Measurements from ENCODE around the gene CFAP53. TPM values are rescaled to one million over a fixed set of nuclear protein-coding genes. Genes with fewer than 3 reads are reported as not detected.
A peak's percentile ranks its signal among the peaks of the same experiment; 100 is the strongest.
"Not testable (repeated sequence)": the region's sequence is repeated elsewhere in the genome, so short reads cannot be mapped to it uniquely, and the experiment has no call there.

Gene CFAP53
- total RNA-seq, 2 donors from 2014 or later, result 0.24 to 0.28 TPM

GRCh38 chr18:50276452-50276851, 10.2 kb upstream of the CFAP53 start:
- intact Hi-C loops (cut with DNase I, micrococcal nuclease), result no loop called here
- DNase-seq (no peak), ATAC-seq (no peak)

GRCh38 chr18:50275503-50276036, 9.3 kb upstream of the CFAP53 start:
- DNase-seq (no peak), ATAC-seq (no peak)
- intact Hi-C loops (cut with DNase I, micrococcal nuclease), result no loop called here

GRCh38 chr18:50274941-50275340, 8.6 kb upstream of the CFAP53 start:
- no peak for DNase-seq
- intact Hi-C loops (cut with DNase I, micrococcal nuclease), result no loop called here
- ATAC-seq, result no peak

- intact Hi-C loops (cut with DNase I, micrococcal nuclease), result no loop called here
- ATAC-seq, result peak; percentile 9
- no peak for DNase-seq
Observed at GRCh38 chr18:50274044-50274442, 7.7 kb upstream of the CFAP53 start.

GRCh38 chr18:50273203-50274043, 7.1 kb upstream of the CFAP53 start:
- DNase-seq (no peak), ATAC-seq (peak; percentile 6)
- intact Hi-C loops (cut with DNase I, micrococcal nuclease), result no loop called here

GRCh38 chr18:50272568-50272967, 6.3 kb upstream of the CFAP53 start:
- DNase-seq (no peak), ATAC-seq (no peak)
- intact Hi-C loops (cut with DNase I, micrococcal nuclease), result no loop called here

GRCh38 chr18:50268022-50268747, 1.9 kb upstream of the CFAP53 start:
- intact Hi-C loops (cut with DNase I, micrococcal nuclease), result no loop called here

GRCh38 chr18:50262977-50263376, 3.3 kb downstream of the CFAP53 start:
- no peak for DNase-seq
- ATAC-seq, result no peak
- intact Hi-C loops (cut with DNase I, micrococcal nuclease), result no loop called here

More at GRCh38 chr18:50268022-50268747, 1.9 kb upstream of the CFAP53 start:
- ATAC-seq (peak; percentile 74), DNase-seq (peak; percentile 85 to 91)

GRCh38 chr18:50250935-50251334, 15.4 kb downstream of the CFAP53 start:
- DNase-seq, result no peak
- ATAC-seq, result no peak
- intact Hi-C loops (cut with DNase I, micrococcal nuclease), result no loop called here

- intact Hi-C loops (cut with DNase I, micrococcal nuclease), result no loop called here
- DNase-seq, result no peak
- ATAC-seq, result no peak
Observed at GRCh38 chr18:50249576-50249975, 16.7 kb downstream of the CFAP53 start.

GRCh38 chr18:50247561-50247960, 18.7 kb downstream of the CFAP53 start:
- ATAC-seq, result no peak
- intact Hi-C loops (cut with DNase I, micrococcal nuclease), result no loop called here
- DNase-seq, result no peak

- DNase-seq; intact Hi-C loops (cut with DNase I, micrococcal nuclease); ATAC-seq: not testable (repeated sequence)
Observed at GRCh38 chr18:50241768-50242167, 24.5 kb downstream of the CFAP53 start.

- intact Hi-C loops (cut with DNase I, micrococcal nuclease), result no loop called here
- DNase-seq (no peak), ATAC-seq (peak; percentile 72)
Observed at GRCh38 chr18:50240080-50240563, 26.2 kb downstream of the CFAP53 start.

GRCh38 chr18:50232419-50232818, 33.9 kb downstream of the CFAP53 start:
- ATAC-seq (no peak), DNase-seq (no peak)
- intact Hi-C loops (cut with DNase I, micrococcal nuclease), result no loop called here

- ATAC-seq, result no peak
- intact Hi-C loops (cut with DNase I, micrococcal nuclease), result no loop called here
Observed at GRCh38 chr18:50231621-50232020, 34.7 kb downstream of the CFAP53 start.

GRCh38 chr18:50220249-50220648, 46.0 kb downstream of the CFAP53 start:
- ATAC-seq; DNase-seq; intact Hi-C loops (cut with DNase I, micrococcal nuclease): not testable (repeated sequence)

More at GRCh38 chr18:50231621-50232020, 34.7 kb downstream of the CFAP53 start:
- DNase-seq, result no peak

- DNase-seq (peak in 1 of 2 donors; percentile 56), ATAC-seq (peak; percentile 76)
- intact Hi-C loops (cut with DNase I, micrococcal nuclease), result loop anchor here in 1 of 2 donors (5.0 kb wide), 1 partner anchor 139 kb away; no protein-coding TSS in a partner anchor
Observed at GRCh38 chr18:50218432-50219197, 47.7 kb downstream of the CFAP53 start.

- intact Hi-C loops (cut with DNase I, micrococcal nuclease), result loop anchor here in 1 of 2 donors (5.0 to 10.0 kb wide), 2 partner anchors 202 to 695 kb away; no protein-coding TSS in a partner anchor
- no peak for ATAC-seq
- DNase-seq, result no peak
Observed at GRCh38 chr18:50209311-50209710, 57.0 kb downstream of the CFAP53 start.

GRCh38 chr18:50207722-50208121, 58.6 kb downstream of the CFAP53 start:
- ATAC-seq, result peak; percentile 43
- intact Hi-C loops (cut with DNase I, micrococcal nuclease), result loop anchor here in 1 of 2 donors (5.0 to 10.0 kb wide), 2 partner anchors 200 to 693 kb away; no protein-coding TSS in a partner anchor
- DNase-seq, result no peak
